Breast epithelium (tissue), 4 donors: ENCODE measurements around the gene PHC2. TPM values are rescaled to one million over a fixed set of nuclear protein-coding genes. Genes with fewer than 3 reads are reported as not detected.

Experiments
- DNase-seq, 2 donors: peaks; one replicate each; pipeline ENCODE4 v3.0.0-alpha.2; 2019; ENCODE audit warnings: low spot score in 2 of 2
- H3K27ac ChIP-seq, 2 donors: fragments of 200-600 bp; sonication (generic) in 1 of 2; one replicate each; pipeline ENCODE4 v1.5.1; 2016 to 2019; ENCODE audit warnings: mild to moderate bottlenecking in 1 of 2
- H3K27me3 ChIP-seq, 2 donors: fragments of 200-600 bp; sonication (generic) in 1 of 2; one replicate each; pipeline versions ENCODE4 v1.5.1 to v1.6.0; 2017 to 2019; ENCODE audit warnings: control low read depth in 1 of 2, mild to moderate bottlenecking in 1 of 2
- H3K36me3 ChIP-seq: fragments of 200-600 bp; one replicate; pipeline ENCODE4 v1.5.1; 2019
- H3K4me1 ChIP-seq, 2 donors: fragments of 200-600 bp; sonication (generic); one replicate each; pipeline ENCODE4 v1.5.1; 2016 to 2019; ENCODE audit warnings: control low read depth in 1 of 2
- H3K4me3 ChIP-seq, 3 donors: fragments of 200-600 bp; sonication (generic); 1 replicate in 2 of 3; 2 replicates in 1 of 3; pipeline ENCODE4 v1.5.1; 2016 to 2019; ENCODE audit warnings: mild to moderate bottlenecking in 3 of 3, moderate library complexity in 2 of 3
- H3K9me3 ChIP-seq, 2 donors: fragments of 200-600 bp; sonication (generic) in 1 of 2; one replicate each; pipeline ENCODE4 v1.5.1; 2016 to 2019; ENCODE audit warnings: control low read depth in 1 of 2
- POLR2A ChIP-seq: fragments of 450-650 bp; IDR thresholded peaks from one replicate; pipeline ENCODE4 v1.6.1; 2016; ENCODE audit warnings: antibody characterized with exemption, mild to moderate bottlenecking, moderate library complexity
- POLR2AphosphoS5 ChIP-seq, 3 donors: sonication (generic); formaldehyde crosslinking; IDR thresholded peaks; one replicate each; pipeline ENCODE4 v1.6.1; 2017; ENCODE audit warnings: antibody characterized with exemption in 3 of 3
- intact Hi-C: fragments of 100-400 bp; cut with DNase I; formaldehyde crosslinking; loops from one replicate; pipeline ENCODE4 v1.15.1; 2023; ENCODE audit warnings: low total_unique reads
- total RNA-seq, 3 donors: library from RNA; depleted of rRNA; stranded (reverse); fragments of >200 nt; gene quantifications; one replicate each; pipeline ENCODE4 v1.1.0, GENCODE V29; 2016
- TF ChIP-seq, protein P1 (sequence below), 3 donors: fragments of 450-650 bp; IDR thresholded peaks; one replicate each; pipeline ENCODE4 v1.5.1; 2016 to 2017; ENCODE audit warnings: antibody characterized with exemption in 3 of 3, mild to moderate bottlenecking in 3 of 3, moderate library complexity in 3 of 3

The PHC2 gene
- total RNA-seq, 3 donors from 2014 or later = 103 to 214 (median 134) TPM

DNA sequence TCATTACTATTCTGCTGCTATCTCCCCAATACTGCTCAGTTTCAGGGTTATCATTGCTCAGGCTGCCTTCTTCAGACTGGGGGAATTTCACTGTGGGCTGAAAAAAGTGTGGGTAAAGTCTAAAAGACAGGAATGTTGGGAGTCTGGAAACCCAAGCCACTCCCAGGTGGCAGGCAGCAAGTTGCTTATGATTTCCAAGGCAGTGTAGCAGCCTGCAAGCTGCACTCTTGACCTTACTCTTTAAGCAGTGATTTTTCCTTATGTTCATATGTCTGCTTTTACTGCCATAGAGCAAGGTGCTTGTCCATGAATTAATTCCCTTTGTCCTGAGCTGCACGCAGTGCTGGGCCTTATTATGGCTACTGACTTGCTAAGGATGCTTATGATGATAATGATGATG, 53.1 kb downstream of the PHC2 start:
- Histone ChIP-seq H3K36me3 (no peaks in the 10 kb centered on the region), H3K9me3 (no peaks in the 10 kb centered on the region), H3K27ac (no peak overlapping the region), H3K27me3 (no peaks in the 10 kb centered on the region), H3K4me1 (no peaks in the 10 kb centered on the region), H3K4me3 (no peak overlapping the region)
- intact Hi-C loops = loop anchor here (5.0 kb wide), 1 partner anchor 870 kb away; no protein-coding TSS in a partner anchor
- DNase-seq = no peak
- TF ChIP-seq POLR2A (no peak), POLR2AphosphoS5 (IDR thresholded peaks at IDR 0.05) (no peak)
- TF ChIP-seq, protein P1, sequence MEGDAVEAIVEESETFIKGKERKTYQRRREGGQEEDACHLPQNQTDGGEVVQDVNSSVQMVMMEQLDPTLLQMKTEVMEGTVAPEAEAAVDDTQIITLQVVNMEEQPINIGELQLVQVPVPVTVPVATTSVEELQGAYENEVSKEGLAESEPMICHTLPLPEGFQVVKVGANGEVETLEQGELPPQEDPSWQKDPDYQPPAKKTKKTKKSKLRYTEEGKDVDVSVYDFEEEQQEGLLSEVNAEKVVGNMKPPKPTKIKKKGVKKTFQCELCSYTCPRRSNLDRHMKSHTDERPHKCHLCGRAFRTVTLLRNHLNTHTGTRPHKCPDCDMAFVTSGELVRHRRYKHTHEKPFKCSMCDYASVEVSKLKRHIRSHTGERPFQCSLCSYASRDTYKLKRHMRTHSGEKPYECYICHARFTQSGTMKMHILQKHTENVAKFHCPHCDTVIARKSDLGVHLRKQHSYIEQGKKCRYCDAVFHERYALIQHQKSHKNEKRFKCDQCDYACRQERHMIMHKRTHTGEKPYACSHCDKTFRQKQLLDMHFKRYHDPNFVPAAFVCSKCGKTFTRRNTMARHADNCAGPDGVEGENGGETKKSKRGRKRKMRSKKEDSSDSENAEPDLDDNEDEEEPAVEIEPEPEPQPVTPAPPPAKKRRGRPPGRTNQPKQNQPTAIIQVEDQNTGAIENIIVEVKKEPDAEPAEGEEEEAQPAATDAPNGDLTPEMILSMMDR (IDR thresholded peaks at IDR 0.05) = no peak

- Histone ChIP-seq H3K4me1 (no peaks in the 10 kb centered on the region), H3K9me3 (no peaks in the 10 kb centered on the region), H3K4me3 (no peak overlapping the region), H3K36me3 (no peaks in the 10 kb centered on the region), H3K27me3 (no peaks in the 10 kb centered on the region), H3K27ac (no peak overlapping the region)
- DNase-seq = no peak
- intact Hi-C loops = loop anchor here (5.0 kb wide), 1 partner anchor 870 kb away; no protein-coding TSS in a partner anchor
- TF ChIP-seq POLR2A = no peak
- no peak for TF ChIP-seq POLR2AphosphoS5 (IDR thresholded peaks at IDR 0.05)
Observed at GRCh38 chr1:33377013-33377412, 53.9 kb downstream of the PHC2 start.

- no peaks in the 10 kb centered on the region for H3K36me3 ChIP-seq
- TF ChIP-seq POLR2A (no peak), POLR2AphosphoS5 (IDR thresholded peaks at IDR 0.05) (no peak)
- TF ChIP-seq, protein P1 (IDR thresholded peaks at IDR 0.05) = no peak
- no peak for DNase-seq
- H3K4me1 ChIP-seq = no peaks in the 10 kb centered on the region
- no peaks in the 10 kb centered on the region for H3K9me3 ChIP-seq
- intact Hi-C loops = loop anchor here (5.0 kb wide), 1 partner anchor 868 kb away; no protein-coding TSS in a partner anchor
- H3K4me3 ChIP-seq = no peak overlapping the region
- H3K27ac ChIP-seq = no peak overlapping the region
- H3K27me3 ChIP-seq = no peaks in the 10 kb centered on the region
Observed at GRCh38 chr1:33375316-33375715, 55.6 kb downstream of the PHC2 start.

- no peaks in the 10 kb centered on the region for H3K4me1 ChIP-seq
- TF ChIP-seq POLR2AphosphoS5 (IDR thresholded peaks at IDR 0.05) (no peak), POLR2A (no peak)
- TF ChIP-seq, protein P1 (IDR thresholded peaks at IDR 0.05) = no peak
- no peak overlapping the region for H3K27ac ChIP-seq
- DNase-seq = no peak
- no peaks in the 10 kb centered on the region for H3K36me3 ChIP-seq
- H3K9me3 ChIP-seq = no peaks in the 10 kb centered on the region
- no peak overlapping the region for H3K4me3 ChIP-seq
- intact Hi-C loops = loop anchor here (5.0 kb wide), 1 partner anchor 867 kb away; no protein-coding TSS in a partner anchor
- no peaks in the 10 kb centered on the region for H3K27me3 ChIP-seq
Observed at GRCh38 chr1:33374336-33375105, 56.4 kb downstream of the PHC2 start.

- Histone ChIP-seq H3K4me1 (no peaks in the 10 kb centered on the region), H3K9me3 (no peaks in the 10 kb centered on the region), H3K4me3 (no peak overlapping the region), H3K36me3 (no peaks in the 10 kb centered on the region), H3K27ac (no peak overlapping the region), H3K27me3 (no peaks in the 10 kb centered on the region)
- intact Hi-C loops = no loop called here
- no peak for DNase-seq
- TF ChIP-seq POLR2AphosphoS5 (IDR thresholded peaks at IDR 0.05) = no peak
- TF ChIP-seq POLR2A = no peak
Observed at GRCh38 chr1:33373606-33374005, 57.3 kb downstream of the PHC2 start.

DNA sequence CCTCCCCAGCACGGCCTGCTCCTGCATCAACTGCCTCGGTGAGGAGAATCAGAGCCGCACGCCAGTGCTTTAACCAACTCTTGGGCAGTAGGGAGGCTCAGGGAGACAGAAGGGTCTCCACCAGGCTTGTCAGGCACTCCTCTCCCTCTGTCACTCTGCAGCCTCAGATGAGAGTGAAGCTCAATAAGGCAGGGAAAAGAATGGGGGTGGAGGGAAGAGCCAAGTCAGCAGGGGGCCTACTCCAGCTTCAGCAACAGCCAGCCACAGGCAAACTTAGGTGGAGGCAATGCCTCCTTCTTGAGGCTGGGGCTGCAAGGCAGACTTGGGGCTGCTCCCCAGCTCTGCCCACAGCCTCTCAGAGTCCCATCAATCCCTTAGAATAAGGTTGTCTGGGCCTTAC, 58.2 kb downstream of the PHC2 start:
- DNase-seq = no peak
- no peaks in the 10 kb centered on the region for H3K36me3 ChIP-seq
- H3K9me3 ChIP-seq = no peaks in the 10 kb centered on the region
- peaks cover 0 to 4% of the 10 kb centered on the region in 2 donors for H3K4me1 ChIP-seq
- intact Hi-C loops = no loop called here
- H3K27me3 ChIP-seq = no peaks in the 10 kb centered on the region
- no peak overlapping the region for H3K27ac ChIP-seq
- no peak overlapping the region for H3K4me3 ChIP-seq
- TF ChIP-seq POLR2AphosphoS5 (IDR thresholded peaks at IDR 0.05) (no peak), POLR2A (no peak)
- TF ChIP-seq, protein P1 (IDR thresholded peaks at IDR 0.05) = no peak
